GM21423 (cell line): Measurements from ENCODE around the gene FAM186B.
"Not testable (repeated sequence)": the region's sequence is repeated elsewhere in the genome, so short reads cannot be mapped to it uniquely, and the experiment has no call there.

Experiments
- ATAC-seq: cut with Tn5 transposase; IDR thresholded peaks from one replicate; pipeline ENCODE4 v1.9.1; 2021; ENCODE audit warnings: mild to moderate bottlenecking, moderate library complexity; ENCODE audit not compliant: unreplicated experiment

Gene FAM186B, protein sequence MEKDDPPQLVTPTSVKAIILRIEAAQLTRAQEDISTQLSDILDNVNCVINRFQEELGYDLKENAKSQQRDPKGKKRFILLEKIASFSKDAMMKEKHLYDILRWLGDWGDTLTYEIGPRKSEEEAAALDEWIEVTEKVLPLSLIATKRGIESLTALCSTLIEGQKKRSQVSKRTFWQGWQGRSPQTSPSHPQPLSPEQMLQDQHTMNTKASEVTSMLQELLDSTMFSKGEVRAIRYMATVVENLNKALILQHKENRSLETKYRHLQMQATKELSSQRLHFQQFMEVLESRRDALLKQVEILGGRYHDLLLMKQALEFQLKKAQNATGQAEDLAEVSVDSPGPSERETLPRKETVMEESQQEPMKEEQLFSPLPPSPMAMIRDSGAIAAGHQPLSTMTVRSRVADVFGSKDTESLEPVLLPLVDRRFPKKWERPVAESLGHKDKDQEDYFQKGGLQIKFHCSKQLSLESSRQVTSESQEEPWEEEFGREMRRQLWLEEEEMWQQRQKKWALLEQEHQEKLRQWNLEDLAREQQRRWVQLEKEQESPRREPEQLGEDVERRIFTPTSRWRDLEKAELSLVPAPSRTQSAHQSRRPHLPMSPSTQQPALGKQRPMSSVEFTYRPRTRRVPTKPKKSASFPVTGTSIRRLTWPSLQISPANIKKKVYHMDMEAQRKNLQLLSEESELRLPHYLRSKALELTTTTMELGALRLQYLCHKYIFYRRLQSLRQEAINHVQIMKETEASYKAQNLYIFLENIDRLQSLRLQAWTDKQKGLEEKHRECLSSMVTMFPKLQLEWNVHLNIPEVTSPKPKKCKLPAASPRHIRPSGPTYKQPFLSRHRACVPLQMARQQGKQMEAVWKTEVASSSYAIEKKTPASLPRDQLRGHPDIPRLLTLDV

DNA sequence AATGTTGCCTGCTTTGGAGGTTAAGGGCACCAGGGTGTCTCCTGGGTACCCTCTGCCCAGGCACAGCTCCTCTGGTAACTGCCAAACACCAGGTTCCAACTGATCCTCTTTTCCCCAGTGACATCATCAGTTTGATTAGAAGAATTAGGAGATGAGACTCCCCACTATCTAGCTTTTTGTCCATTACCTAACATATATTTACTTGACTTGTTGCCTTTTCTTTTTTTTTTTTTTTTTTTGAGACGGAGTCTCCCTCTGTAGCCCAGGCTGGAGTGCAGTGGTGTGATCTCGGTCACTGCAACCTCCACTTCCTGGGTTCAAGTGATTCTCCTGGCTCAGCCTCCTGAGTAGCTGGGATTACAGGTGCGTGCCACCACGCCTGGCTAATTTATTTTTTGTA lies at the start of gene FAM186B:
Gene FAM186B, minus strand, starts transcription at position 101 of the 400 bp plus-strand sequence. CDS start 162 bp downstream, outside the sequence.
- not testable (repeated sequence) for ATAC-seq

DNA sequence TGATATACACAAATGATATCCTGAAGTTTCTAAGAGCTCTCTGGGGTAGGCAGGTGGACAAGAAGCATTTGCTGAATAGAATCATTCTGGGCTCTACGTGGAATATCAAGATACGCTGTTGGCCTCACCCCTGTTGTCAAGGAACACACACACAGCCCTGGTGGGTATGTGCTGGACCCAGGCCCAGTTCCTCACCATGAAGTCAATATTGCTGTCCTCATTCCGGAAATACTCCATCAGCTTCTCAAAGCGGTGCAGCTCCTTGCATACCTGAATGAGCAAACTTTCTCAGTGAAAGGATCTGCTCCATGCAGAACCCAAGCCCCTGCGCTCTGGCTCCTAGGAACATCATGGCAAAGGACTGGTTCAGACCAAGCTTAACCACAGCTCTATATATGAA lies 49.3 kb upstream of the FAM186B start:
- ATAC-seq, result no peak

DNA sequence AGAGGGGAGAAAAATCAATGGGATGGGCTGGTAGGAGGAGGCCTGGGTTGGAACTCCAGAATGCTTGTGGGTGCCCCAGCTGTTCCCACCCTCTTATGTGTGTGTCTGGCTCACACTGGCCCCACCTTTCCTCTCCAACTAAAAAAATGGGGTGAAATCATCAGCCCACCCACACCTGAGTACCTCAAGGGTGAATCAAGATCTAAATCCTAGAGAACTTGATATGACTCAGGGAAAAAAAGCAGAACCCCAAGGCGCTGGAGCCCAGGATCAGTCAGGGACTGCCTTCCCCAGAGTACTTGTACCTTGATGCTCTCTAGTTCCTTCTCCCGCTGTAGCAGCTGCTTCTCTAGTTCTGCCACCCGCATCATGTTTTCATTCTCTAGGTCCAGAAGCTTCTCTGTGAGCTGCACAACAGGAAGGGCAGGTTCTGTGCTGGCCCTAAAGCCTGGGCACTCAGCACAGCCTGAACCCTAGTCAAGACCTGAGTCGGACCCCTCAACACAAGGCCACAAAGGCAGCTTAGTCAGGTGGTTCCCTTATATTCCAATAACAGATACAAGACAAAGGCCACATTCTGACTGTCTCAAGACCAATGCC lies 47.6 kb upstream of the FAM186B start:
- no peak for ATAC-seq

DNA sequence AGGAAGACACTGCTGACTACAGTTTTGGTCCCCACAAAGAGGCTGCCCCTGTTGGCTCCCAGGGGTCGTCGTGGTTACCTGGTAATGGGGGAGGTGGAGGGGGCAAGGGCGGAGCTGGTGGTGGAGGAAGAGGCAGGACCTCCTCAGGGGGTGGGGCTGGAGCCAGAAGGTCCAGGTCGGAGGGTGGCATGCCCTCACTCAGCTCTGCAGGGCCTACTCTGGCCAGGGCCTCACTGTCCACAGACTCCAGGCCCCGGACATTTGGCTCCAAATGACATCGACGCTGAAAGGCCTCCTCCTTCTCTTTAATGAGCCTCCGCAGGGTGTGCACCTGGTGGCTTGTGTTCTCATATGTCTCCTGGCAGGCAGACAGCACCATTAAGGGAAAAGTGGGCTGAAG lies 46.4 kb upstream of the FAM186B start:
- no peak for ATAC-seq

DNA sequence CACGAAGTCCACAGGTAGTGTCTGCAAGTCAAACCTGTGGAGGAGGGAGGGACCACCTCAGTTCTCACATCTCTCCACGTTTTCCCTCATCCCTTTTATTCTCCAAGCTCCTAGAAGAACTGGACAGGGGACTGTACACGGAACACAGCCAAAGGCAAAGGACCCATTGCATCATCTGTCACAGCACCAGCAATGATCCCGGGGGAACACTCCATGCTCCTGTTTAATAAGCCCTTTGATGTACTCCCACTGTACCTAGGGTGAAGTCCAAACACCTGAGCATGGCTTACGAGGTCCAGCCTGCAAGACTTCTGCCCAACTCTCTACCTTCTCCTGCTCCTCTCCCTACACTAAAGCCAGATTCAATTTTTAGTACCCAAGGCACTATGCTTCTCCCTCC lies 44.5 kb upstream of the FAM186B start:
- ATAC-seq, result no peak

DNA sequence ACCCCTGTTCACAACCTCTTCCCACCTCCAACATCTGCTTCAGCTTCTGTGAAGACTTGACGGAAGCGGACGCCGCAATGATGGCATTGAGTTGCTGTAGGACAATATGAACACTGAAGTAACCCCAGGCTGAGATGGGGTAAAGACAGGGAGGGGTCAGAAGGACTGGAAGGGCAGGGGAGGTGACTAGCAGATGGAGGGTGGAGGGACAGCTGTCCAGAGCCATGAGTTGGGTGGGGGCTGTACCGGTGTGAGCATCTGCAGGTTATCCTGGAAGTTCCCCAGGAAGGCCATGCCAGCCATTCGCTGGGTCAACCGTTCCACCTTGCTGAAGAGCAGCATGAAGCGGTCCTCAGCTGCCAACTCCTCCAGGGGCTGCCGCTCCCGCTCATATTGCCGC lies 44.0 kb upstream of the FAM186B start:
- ATAC-seq, result no peak

DNA sequence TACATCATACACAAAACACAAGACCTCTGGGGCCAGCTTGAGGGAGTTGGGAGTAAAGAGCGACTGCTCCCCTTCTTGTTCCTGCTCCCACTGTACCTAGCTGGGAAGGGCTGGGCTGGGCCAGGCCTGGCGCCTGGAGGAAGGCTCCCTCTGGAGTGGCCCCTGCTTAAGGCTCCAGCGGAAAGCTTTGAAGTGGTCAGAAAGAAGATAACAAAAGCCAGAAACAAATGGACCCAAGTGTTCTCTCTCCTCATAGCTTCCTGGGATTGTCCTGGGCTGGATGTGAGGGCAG lies 43.2 kb upstream of the FAM186B start:
- no peak for ATAC-seq

DNA sequence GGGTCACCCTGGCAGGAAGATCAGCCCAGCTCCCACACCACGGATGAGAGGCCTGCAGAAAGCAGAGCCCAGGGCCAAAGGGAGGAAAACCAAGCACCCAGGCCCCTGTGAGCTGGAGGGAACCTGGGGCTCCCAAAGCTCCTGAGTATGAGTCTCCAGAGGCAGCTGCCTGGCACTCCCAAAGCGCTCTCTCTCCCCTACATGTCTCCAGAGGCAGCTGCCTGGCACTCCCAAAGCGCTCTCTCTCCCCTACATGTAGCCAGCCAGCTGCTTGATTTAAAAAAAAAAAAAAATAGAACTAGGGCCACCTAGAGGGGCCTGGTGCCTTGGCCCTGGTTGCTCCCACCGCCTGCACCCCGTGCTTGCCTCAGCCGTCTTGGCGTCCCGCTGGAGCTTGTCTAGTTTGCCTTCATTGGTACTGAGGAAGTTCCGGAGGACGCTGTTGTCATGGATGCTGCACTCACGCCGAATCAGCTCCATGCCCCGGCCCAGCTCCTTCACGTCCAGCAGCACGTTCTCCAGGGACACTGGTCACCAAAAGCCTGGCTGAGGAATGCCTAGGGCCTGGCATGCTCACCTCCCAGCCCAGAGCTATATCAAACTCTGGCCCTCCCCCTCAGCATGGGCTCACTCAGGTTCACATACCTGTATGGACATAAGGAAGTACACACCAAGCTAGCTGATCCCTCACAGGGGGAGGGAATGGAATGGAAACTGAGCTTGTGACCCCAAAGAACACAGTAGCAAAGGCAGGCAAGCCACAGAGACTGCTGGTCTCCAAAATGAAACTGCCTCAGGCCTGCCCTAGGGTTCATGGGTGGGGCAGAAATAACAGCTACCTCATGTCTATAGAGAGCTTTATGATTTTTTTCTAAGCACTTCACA lies 42.6 kb upstream of the FAM186B start:
- ATAC-seq, result no peak

DNA sequence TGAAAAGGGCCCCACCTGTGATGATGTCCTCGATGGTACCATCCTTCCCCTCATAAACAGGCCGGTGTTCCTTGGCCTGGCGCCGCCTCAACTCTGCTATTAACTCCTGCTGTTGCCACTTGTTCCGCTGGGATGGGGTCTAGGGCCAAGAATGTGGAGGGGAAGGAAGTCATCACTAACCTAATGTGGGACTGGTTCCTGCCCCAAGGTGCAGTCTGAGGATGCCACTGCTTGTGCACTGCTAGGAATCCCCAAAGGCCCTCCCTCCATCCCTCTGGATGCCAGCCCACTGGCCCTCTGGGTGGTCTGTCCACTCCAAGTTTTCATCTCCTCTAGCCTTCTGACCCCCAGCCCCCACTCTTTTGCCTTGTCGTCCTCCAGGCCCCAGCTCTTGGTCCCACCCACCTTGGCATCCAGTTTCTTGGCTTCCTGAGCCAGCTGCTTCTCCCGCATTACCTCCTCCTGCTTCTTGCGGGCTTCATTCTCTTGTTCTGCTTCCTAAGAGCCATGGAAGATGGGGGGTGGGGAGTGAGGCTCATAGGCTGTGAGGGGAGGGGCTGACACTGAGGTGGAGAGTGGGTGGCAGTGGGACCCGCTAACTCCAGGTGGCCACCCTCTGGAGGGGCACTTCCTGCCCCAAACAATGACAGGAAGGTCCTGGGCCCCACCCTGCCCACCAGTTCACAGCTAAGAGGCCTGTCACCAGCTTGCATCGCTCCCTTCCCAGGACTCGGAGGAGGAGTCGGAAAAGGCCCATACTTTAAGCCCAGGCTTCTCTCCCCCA lies 41.6 kb upstream of the FAM186B start:
- no peak for ATAC-seq

DNA sequence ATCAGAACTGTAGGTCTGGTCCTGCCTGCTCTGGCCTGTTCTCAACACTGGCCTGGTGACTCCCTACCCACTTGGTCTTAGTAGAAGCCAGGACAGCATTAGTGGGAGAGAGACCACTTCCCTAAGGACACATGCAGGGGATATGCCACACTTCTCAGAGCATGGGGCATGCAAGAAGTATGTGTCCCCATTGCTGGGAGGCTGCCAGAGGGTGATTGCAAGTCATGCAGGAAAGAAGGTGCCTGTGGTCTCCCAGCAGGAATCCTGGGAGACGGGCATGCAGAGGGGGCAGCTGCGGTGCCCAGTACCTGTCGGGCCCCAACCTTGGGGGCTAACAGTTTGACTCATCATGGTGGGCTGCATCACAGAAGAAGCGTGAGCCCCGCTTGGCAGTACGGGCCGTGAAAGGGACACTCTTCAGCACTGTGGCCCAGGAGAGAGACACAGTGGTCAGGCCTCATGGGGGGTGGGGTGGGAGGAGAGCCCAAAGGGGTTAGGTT lies 40.9 kb upstream of the FAM186B start:
- no peak for ATAC-seq

DNA sequence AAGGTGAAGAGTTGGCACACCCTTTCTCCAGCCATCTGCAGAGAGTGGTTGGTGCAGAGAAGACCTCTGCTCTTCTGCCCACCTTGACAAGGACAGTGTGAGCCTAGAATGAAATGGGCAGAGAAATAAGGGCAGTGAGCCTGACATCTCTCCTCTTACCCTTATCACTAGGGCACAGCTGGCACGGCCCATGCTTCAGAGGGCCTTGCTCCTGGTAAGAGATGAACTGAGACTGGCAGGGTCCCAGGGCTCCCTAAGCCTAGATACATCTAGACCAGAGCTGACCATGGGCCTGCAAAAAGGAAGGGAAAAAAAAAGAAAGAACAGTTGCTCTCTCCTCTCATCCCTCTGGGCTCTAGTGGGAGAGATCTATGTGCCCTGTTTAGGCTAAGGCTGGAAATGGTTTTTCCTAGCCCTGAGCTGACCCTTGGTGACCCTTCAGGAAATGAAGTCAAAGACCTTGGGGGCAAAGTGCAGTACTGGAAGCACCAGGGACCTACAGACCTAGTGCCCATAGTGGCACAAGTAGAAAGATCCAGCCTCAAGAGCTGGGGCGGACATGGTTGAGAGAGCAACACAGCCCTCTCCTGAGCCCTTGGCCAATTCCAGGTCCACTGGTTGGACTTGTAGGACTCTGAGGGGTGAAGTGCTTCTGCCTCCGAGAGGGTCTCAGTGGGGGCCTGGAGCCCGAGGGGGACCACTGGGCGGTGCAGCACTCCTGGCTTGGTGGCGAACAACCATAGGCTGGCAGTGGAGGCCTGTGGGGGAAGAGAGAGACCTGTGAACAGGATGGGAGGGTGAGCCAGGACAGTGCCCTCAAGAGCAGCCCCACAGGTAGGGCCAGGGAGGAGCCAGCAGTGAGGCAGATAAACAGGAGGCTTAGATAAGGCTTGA lies 40.0 kb upstream of the FAM186B start:
- no peak for ATAC-seq

DNA sequence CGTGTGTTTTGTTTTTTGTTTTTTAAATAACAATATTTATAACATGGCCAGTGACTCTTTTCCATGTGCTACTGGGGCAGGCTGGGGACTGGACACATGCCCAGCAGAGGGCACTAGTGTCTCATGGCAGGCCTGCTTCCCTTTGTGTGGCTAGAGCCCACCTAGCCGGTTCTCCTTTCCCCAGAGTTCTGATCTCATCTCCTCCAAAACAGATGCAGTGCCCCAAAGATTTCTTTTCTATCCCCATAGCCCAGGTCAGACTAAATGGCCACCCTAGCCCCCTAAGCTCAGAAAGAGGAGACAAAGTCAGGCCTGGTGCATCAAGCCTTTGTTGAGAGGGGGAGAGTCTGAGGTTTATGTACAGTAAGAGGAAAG lies 39.2 kb upstream of the FAM186B start:
- ATAC-seq, result no peak

DNA sequence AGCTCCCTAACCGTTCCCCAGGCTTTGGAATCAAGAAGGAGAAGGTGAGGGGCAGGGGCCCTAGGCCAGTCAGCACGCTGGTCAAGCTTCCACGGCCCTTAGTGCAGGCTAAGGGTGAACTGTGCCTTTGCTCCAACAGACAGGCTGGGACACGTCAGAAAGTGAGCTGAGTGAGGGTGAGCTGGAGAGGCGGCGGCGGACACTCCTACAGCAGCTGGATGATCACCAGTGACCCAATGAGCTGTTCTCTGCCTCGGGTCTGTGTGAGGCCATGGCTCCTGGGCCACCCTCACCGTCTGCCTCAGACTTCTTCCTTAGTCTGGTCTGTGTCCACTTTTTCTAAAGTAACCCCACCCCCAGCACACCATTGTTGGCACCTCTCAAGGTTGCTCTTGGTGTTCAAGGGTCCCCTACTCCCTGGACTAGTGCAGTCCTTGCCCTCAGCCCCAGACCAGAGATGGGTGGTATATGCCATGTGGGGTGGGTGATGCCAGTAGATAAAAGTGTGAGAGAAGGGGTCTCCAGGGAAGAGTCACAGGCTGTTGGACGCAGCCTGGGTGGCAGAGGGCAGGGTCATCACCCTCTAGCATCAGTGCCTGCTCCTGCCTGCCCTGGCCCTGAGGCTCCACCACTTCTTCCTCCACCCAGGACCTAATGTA lies 38.7 kb upstream of the FAM186B start:
- ATAC-seq, result no peak

DNA sequence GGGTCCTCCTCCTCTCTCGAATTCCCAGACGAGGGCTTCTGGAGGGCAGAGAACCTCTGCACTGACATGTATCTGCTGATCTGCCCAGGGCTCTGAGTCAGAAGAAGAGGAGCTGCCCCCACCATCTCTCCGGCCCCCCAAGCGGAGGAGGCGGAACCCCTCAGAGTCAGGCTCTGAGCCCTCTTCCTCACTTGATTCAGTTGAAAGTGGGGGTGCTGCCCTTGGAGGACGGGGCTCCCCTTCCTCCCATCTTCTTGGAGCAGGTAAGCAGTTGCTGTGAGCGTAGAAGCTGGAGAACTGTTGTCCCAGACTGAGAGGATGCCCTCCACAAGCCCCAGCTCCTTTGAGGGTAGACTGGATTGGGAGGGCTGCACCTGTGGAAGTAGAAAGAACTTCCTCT lies 37.7 kb upstream of the FAM186B start:
- ATAC-seq, result no peak

DNA sequence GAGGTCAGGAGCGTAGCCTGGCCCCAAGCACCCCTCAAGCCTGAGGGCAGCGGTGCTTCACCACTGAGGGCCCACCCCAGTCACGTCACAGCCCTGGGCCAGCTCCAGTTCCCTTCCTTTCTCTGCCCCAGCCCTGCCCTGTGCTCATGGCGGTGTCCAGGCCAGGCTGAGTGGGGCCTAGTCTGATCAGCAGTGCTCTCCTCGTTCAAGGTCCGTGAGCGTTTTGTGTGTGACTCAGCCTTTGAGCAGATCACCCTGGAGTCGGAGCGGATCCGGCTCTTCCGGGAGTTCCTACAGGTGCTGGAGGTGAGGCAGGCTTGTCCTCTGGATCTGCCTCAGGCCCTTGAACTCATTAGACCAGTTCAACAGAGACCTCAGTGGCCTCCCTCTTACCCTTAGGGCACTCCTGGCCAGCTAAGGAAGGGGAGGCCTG lies 36.9 kb upstream of the FAM186B start:
- ATAC-seq, result no peak

DNA sequence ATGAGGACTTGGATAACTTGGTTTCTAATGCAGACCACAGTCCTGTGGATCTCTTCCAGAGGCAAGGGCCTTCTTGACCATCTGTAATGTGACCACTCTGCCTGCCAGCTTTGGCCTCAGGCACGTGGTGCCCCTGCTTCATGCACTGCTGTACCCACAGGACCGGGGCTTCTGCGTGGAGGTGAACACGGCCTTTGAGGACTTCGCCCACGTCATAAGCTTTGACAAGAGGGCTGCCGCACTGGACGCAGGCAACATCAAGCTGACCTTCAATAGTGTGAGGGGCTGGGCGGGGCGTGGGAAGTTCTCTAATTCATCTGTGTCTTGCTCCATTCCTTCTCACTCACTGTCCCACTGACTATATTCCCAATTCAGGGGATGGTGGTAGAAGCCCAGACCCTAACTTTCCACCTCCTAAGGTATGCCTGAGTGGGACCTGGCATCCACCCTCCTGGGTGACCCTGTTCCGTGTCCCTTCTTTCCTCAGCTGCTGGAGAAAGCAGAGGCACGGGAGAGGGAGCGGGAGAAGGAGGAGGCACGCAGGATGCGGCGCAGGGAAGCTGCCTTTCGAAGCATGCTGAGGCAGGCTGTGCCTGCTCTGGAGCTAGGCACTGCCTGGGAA lies 36.4 kb upstream of the FAM186B start:
- no peak for ATAC-seq

DNA sequence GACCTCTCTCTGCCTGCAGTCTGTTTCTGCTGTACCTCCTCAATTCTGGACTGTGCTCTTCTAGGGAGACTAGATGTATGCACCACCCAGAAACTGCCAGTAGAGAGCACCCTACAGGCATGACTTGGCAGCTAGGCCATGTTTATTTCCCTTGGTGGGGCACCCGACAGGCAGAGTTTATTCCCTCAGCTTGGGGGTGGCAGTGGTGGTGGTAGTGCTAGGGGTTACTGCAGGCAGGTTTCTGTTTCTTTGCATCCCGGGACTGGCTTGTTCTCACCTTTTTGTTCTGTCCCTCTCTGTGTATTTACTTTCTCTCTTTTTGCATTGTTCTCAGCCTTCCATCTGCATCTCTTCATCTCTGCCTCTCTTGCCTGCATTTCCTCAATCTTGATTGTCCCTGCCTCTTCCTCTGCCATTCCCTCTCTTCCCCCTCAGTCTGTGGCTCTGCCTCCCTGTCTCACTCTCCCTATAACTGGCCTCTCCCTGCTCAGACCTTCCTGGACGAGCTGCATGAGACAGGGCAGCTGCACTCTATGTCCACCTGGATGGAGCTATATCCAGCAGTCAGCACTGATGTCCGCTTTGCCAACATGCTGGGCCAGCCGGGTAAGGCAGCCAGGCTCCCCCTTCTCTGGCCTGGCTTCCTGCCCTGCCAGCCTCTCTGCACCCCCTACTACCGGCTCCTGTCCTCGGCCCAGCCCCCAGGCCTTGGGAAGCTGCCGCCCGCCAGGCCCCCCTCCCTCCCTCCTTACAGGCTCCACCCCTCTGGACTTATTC lies 31.7 kb upstream of the FAM186B start:
- peak; percentile 58 for ATAC-seq
